ENCODE data around the gene TMEM45B. TPM values are rescaled to one million over a fixed set of nuclear protein-coding genes. Genes with fewer than 3 reads are reported as not detected.

The TMEM45B gene
- total and polyA plus RNA-seq, 2 of the 13 experiments (the other 11 are each of a cell fraction or from before 2014, with no cell fraction given) = 29.1 to 181 TPM

GRCh38 chr11:129790106-129790505 is 25.5 kb upstream of the TMEM45B start (continued):
- TF ChIP-seq ZNF704 (CRISPR knock-in tag; IDR thresholded peaks at IDR 0.05; ENCODE audit: borderline replicate concordance) = no peak
- no peak for TF ChIP-seq ZNF83 (CRISPR knock-in tag; IDR thresholded peaks at IDR 0.05; ENCODE audit: borderline replicate concordance)
- TF ChIP-seq ZNF343 (CRISPR knock-in tag; IDR thresholded peaks at IDR 0.05) = no peak
- no peak for TF ChIP-seq JDP2 (CRISPR knock-in tag; IDR thresholded peaks at IDR 0.05; ENCODE audit: borderline replicate concordance)
- TF ChIP-seq TEF (CRISPR knock-in tag; IDR thresholded peaks at IDR 0.05) = no peak
- TF ChIP-seq PAXIP1 (CRISPR knock-in tag; conservative IDR thresholded peaks at IDR 0.05) = no peak

GRCh38 chr11:129791515-129791914 is 24.1 kb upstream of the TMEM45B start:
- Histone ChIP-seq H3K79me2 (ENCODE audit: insufficient read depth, low read length) (no peaks in the 10 kb centered on the region), H3K27ac (ENCODE audit: extremely low read length, insufficient read depth, low read length) (no peak overlapping the region), H3K4me2 (ENCODE audit: low read depth, low read length) (peak overlapping the region; percentile 14; the same call in 1 of the 2 replicates), H2AFZ (ENCODE audit: low read length) (no peak overlapping the region), H4K20me1 (ENCODE audit: insufficient read depth, low read length) (no peaks in the 10 kb centered on the region), H3K9me3 (ENCODE audit: low read length) (peaks cover 13% of the 10 kb centered on the region), H3K36me3 (replicated peaks in 1 of 2; ENCODE audit: control insufficient read depth in 1 of 2, insufficient read depth in 2 of 2, low read length in 2 of 2) (no peaks in the 10 kb centered on the region), H3K4me3 (replicated peaks in 1 of 3; ENCODE audit: insufficient read depth in 1 of 3, low read depth in 2 of 3, low read length in 3 of 3) (no peak overlapping the region), H3K27me3 (ENCODE audit: control insufficient read depth in 1 of 2, insufficient read depth in 2 of 2, low read length in 2 of 2) (peaks cover 0 to 11% of the 10 kb centered on the region in 2 experiments; a peak in 2 of 5 replicates), H3K9ac (ENCODE audit: insufficient read depth, low read depth, low read length) (no peak overlapping the region), H3K4me1 (ENCODE audit: insufficient read depth, low read length) (peaks cover 52% of the 10 kb centered on the region)
- in situ Hi-C loops (cut with HindIII; ENCODE audit: extremely low pct_ligation_motif_present, low pct_unique_long_range_greater_than_20kb) (loop anchor here (25.0 kb wide), 1 partner anchor 346 kb away; no protein-coding TSS in a partner anchor), intact Hi-C loops (cut with micrococcal nuclease; ENCODE audit: unreplicated experiment) (no loop called here)
- BruUV-seq (replicated peaks) = no TSS peak
- ATAC-seq (peak; percentile 86), DNase-seq (ENCODE audit: low spot score) (peak; percentile 67), FAIRE-seq (peak; percentile 52)
- ChIA-PET CTCF (ENCODE audit: low intra/inter-chr PET ratio, low total read pairs) (no interaction called here), POLR2A (no interaction called here)
- WGBS (ENCODE audit: low lambda C conversion rate) = 51% methylated on average over 2 of the region's 2 CpGs
- peak; percentile 42; the same call in 1 of the 2 replicates for TF ChIP-seq ATF1 (CRISPR knock-in tag; IDR thresholded peaks at IDR 0.05)
- no peak for TF ChIP-seq PCBP1 (IDR thresholded peaks at IDR 0.05; ENCODE audit: borderline replicate concordance, low read depth, low read length)
- peak; percentile 99 for TF ChIP-seq ZNF784 (CRISPR knock-in tag; IDR thresholded peaks at IDR 0.05; ENCODE audit: borderline replicate concordance)
- peak; percentile 86 for TF ChIP-seq TEAD3 (CRISPR knock-in tag; optimal IDR thresholded peaks at IDR 0.05; ENCODE audit: borderline replicate concordance)
- TF ChIP-seq ESRRA (CRISPR knock-in tag; IDR thresholded peaks at IDR 0.05; ENCODE audit: low read depth) = no peak
- TF ChIP-seq SP5 (CRISPR knock-in tag; IDR thresholded peaks at IDR 0.05; ENCODE audit: borderline replicate concordance, low read depth) = peak; percentile 77; the same call in 1 of the 2 replicates
- TF ChIP-seq ZNF737 (CRISPR knock-in tag; IDR thresholded peaks at IDR 0.05; ENCODE audit: borderline replicate concordance) = no peak
- TF ChIP-seq ZKSCAN8 (CRISPR knock-in tag; IDR thresholded peaks at IDR 0.05; ENCODE audit: borderline replicate concordance) = 0 out of 2 replicates have a peak, but pooled peaks have one; percentile 29
- no peak for TF ChIP-seq NR3C1 (CRISPR knock-in tag; IDR thresholded peaks at IDR 0.05)
- TF ChIP-seq TBX2 (CRISPR knock-in tag; IDR thresholded peaks at IDR 0.05; ENCODE audit: borderline replicate concordance) = peak; percentile 97
- no peak for TF ChIP-seq ZNF780A (CRISPR knock-in tag; IDR thresholded peaks at IDR 0.05)
